Lower lobe of right lung (tissue), 2 donors: Measurements from ENCODE around the gene SALL3. TPM values are rescaled to one million over a fixed set of nuclear protein-coding genes. Genes with fewer than 3 reads are reported as not detected.

ENCODE experiments used
- ATAC-seq, 2 donors: fragments of 200-7000 bp; cut with Tn5 transposase; one replicate each; pipeline ENCODE4 v1.9.1; 2020 to 2022; ENCODE audit warnings: mild to moderate bottlenecking in 2 of 2, moderate library complexity in 2 of 2
- DNase-seq: peaks from one replicate; pipeline ENCODE4 v3.0.0-alpha.2; 2020
- H3K27ac ChIP-seq: fragments of 200-600 bp; one replicate; pipeline ENCODE4 v1.8.0; 2022
- H3K27me3 ChIP-seq: fragments of 200-600 bp; one replicate; pipeline ENCODE4 v1.8.0; 2022; ENCODE audit warnings: low read depth
- H3K36me3 ChIP-seq: fragments of 200-600 bp; one replicate; pipeline ENCODE4 v1.8.0; 2022; ENCODE audit warnings: mild to moderate bottlenecking
- H3K4me1 ChIP-seq: fragments of 200-600 bp; one replicate; pipeline ENCODE4 v1.8.0; 2022
- H3K4me3 ChIP-seq: fragments of 200-600 bp; one replicate; pipeline ENCODE4 v1.8.0; 2022; ENCODE audit warnings: mild to moderate bottlenecking
- H3K9me3 ChIP-seq: fragments of 200-600 bp; one replicate; pipeline ENCODE4 v1.8.0; 2022
- intact Hi-C: fragments of 100-400 bp; cut with DNase I; formaldehyde crosslinking; loops from one replicate; pipeline ENCODE4 v1.11.0; 2022
- total RNA-seq: library from RNA; stranded (reverse); fragmentation: NEBNext Ultra II Directional; extraction: Animal tissue kit (Norgen Biotek cat#: 25700); gene quantifications from one replicate; pipeline ENCODE4 v1.2.1, GENCODE V29; 2021
- TF ChIP-seq, protein P1 (sequence below): fragments of 200-600 bp; IDR thresholded peaks from one replicate; pipeline ENCODE4 v1.8.0; 2022; ENCODE audit warnings: antibody characterized with exemption, mild to moderate bottlenecking
- donor health status: DM: no; HTN: yes; CAD: no; lungs with severe emphysema.

SALL3 gene
- total RNA-seq, 1 donor from 2014 or later = not detected

DNA sequence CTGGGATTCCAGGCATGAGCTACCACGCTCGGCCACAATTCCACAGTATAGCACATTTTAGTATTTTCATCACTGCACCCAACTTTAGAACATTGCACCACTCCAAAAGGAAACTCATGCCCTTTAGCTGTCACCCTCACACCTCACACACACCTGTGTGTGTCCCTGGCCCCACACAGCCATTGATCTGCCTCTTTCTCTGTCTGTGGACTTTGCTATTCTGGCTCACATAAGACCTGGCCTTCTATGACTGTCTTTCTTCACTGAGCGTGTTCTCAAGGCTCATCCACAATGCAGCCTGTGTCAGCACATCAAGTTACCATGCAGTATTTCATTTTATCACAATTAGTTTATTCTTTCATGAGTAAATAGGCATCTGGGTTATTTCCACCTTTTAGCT lies 69.9 kb downstream of the SALL3 start:
- H3K4me3 ChIP-seq = no peak overlapping the region
- intact Hi-C loops = no loop called here
- no peaks in the 10 kb centered on the region for H3K9me3 ChIP-seq
- H3K4me1 ChIP-seq = no peaks in the 10 kb centered on the region
- H3K27ac ChIP-seq = no peak overlapping the region
- TF ChIP-seq, protein P1, sequence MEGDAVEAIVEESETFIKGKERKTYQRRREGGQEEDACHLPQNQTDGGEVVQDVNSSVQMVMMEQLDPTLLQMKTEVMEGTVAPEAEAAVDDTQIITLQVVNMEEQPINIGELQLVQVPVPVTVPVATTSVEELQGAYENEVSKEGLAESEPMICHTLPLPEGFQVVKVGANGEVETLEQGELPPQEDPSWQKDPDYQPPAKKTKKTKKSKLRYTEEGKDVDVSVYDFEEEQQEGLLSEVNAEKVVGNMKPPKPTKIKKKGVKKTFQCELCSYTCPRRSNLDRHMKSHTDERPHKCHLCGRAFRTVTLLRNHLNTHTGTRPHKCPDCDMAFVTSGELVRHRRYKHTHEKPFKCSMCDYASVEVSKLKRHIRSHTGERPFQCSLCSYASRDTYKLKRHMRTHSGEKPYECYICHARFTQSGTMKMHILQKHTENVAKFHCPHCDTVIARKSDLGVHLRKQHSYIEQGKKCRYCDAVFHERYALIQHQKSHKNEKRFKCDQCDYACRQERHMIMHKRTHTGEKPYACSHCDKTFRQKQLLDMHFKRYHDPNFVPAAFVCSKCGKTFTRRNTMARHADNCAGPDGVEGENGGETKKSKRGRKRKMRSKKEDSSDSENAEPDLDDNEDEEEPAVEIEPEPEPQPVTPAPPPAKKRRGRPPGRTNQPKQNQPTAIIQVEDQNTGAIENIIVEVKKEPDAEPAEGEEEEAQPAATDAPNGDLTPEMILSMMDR = no peak
- peaks cover 6% of the 10 kb centered on the region for H3K27me3 ChIP-seq
- no peak for DNase-seq
- ATAC-seq = no peak
- no peaks in the 10 kb centered on the region for H3K36me3 ChIP-seq

Other genes starting within 250 kb of the SALL3 start
- 48.6 TPM for gene ATP9B, start 89.6 kb downstream of the SALL3 start, total RNA-seq